RPMI8226 (cell line): ENCODE measurements around the gene OTOG.

Experiments
- DNase-seq: peaks from one replicate; pipeline ENCODE4 v3.0.0-alpha.2; 2015

The OTOG gene

GRCh38 chr11:17563961-17564686 lies 17.1 kb downstream of the OTOG start:
- DNase-seq, result no peak

GRCh38 chr11:17564687-17565042 lies 17.6 kb downstream of the OTOG start:
- no peak for DNase-seq

DNA sequence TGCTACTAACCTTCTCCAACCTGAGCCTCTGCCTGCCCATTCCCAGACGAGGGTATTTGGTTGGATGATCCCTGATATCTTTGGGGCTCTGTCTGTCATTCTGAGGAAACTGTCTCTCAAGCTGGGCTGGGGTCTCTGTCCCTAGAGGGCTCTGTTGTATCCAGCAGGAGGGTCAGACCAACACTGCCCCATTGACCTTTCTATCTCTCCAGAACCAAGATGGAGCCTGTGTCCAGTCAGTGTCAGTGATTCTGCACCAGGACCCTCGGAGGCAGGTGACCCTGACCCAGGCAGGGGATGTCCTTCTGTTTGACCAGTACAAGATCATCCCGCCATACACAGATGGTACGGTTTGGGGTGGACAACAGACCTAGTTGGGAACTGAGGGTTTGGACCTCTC lies 21.9 kb downstream of the OTOG start:
- no peak for DNase-seq

DNA sequence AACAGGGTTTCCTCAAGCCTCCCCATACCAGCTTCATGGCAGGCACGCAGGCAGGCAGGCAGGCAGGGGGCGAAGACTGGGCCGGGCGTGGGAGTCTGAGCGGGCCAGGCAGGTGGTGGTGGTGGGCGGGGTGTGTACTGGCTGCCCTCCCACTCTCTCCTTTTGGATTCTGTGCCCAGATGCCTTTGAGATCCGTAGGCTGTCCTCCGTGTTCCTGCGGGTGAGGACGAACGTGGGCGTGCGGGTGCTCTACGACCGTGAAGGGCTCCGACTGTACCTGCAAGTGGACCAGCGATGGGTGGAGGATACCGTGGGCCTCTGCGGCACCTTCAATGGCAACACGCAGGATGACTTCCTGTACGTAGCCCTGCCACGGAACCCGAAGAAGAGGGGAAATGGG lies 23.0 kb downstream of the OTOG start:
- DNase-seq, result no peak

- no peak for DNase-seq
These were observed 24.6 kb downstream of the OTOG start for GRCh38 chr11:17571431-17572358.

GRCh38 chr11:17572359-17572690 lies 25.3 kb downstream of the OTOG start:
- DNase-seq, result no peak

GRCh38 chr11:17572791-17573460 lies 25.9 kb downstream of the OTOG start:
- no peak for DNase-seq

DNA sequence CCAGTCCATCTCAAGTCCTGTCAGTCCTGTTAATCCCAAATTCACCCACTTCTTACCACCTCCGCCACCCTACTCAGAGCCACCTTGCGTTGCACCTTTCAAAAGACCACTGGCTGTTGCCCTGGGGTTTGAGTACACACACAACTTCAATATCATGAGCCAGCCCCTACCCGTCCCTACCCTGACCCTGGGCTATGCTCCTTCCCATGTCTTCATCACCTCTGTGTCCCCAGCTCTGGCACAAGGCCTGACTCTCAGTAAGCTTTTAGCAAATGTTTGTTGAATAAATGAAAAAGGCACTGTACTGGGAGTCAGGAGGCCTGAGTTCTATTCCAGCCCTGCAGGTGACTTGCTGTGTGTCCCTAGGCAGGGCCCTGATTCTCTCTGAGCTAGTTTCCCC lies 26.5 kb downstream of the OTOG start:
- no peak for DNase-seq

GRCh38 chr11:17574141-17575091 lies 27.4 kb downstream of the OTOG start:
- no peak for DNase-seq

GRCh38 chr11:17575431-17576425 lies 28.7 kb downstream of the OTOG start:
- DNase-seq, result no peak

DNA sequence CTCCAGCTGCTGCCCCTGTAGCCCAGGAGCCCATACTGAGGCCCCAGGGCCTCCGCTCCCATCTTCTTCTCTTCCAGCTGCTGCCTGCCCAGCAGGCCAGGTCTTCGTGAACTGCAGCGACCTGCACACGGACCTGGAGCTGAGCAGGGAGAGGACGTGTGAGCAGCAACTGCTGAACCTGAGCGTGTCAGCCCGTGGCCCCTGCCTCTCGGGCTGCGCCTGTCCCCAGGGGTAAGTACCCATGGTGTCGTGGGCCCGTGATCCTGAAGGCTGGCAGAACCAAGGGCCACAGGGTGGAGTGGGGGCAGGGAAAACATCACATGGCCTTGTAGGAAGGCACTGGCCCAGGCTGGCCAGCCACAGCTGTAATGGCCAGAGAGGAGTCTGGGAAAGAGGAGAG lies 31.2 kb downstream of the OTOG start:
- no peak for DNase-seq

DNA sequence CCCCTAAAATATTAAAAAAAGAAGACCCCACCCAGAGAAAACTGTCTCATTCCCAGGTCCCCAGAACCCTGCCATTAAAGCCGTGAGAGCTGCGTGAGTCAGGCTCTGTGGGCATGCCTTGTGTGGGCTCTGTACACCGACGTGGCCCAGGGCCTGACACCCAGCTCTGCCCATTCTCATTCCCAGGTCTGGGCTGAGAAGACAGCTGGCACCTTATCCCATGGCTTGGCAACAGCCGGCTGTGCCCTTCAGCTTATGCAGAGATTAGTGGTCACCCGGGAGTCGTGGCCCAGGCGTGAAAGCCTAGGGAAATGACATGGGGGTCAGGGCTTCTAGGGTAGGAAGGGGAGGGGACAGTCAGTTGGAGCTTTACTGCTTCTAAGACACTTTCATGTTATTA lies 31.9 kb downstream of the OTOG start:
- no peak for DNase-seq

DNA sequence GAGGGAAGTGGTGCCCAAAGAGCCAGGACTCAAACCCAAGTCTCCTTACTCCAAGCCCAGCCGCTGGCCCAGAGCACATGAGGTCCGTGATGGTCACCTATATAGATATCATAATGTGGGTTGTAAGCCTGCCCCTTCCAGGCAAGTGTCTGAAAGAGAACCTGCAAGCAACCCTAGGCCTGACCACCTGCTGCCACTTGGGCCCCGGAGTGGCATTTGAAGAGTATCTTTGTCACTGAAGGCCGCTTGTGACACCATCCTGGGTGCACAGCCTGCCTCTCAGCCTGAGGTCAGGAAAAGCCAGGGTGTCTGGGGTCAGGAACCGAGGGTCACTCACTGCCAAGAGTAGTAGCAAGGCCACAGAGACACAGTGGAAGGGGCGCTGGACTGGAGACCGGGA lies 32.4 kb downstream of the OTOG start:
- no peak for DNase-seq

- DNase-seq, result no peak
These were observed 33.2 kb downstream of the OTOG start for GRCh38 chr11:17580271-17580670.

DNA sequence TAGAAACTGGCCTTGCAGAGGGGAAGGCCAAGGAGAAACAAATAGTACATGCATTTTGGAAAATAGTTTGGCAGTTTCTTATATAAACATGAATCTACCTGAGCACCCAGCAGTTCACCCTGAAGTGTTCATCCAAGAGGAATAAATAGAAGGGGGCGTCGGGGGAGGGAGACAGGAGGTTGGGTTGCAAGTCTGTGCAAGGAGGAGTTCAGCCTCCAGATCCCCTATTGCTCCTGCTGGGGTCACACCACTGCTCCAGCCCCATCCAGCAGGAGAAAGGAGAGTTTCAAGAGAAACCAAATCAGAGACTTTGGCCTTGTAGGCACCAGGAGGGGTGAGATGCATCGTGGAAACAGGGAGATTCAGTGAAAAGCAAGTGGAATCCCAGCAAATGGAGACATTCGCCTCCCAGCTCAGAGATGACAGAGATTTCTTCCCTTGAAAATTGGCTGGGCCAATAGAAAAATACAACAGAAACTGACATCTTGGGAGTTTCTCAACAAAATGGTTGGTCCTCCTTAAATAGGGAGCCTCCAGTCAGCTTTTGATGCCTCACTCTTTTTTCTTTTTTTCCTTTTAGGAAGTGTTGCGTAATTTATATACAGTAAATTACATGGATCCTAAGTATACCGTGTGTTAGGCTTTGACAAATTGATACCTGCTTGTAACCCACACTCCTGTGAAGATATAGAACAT lies 34.1 kb downstream of the OTOG start:
- DNase-seq, result no peak

- DNase-seq, result no peak
These were observed 34.6 kb downstream of the OTOG start for GRCh38 chr11:17581732-17582053.

DNA sequence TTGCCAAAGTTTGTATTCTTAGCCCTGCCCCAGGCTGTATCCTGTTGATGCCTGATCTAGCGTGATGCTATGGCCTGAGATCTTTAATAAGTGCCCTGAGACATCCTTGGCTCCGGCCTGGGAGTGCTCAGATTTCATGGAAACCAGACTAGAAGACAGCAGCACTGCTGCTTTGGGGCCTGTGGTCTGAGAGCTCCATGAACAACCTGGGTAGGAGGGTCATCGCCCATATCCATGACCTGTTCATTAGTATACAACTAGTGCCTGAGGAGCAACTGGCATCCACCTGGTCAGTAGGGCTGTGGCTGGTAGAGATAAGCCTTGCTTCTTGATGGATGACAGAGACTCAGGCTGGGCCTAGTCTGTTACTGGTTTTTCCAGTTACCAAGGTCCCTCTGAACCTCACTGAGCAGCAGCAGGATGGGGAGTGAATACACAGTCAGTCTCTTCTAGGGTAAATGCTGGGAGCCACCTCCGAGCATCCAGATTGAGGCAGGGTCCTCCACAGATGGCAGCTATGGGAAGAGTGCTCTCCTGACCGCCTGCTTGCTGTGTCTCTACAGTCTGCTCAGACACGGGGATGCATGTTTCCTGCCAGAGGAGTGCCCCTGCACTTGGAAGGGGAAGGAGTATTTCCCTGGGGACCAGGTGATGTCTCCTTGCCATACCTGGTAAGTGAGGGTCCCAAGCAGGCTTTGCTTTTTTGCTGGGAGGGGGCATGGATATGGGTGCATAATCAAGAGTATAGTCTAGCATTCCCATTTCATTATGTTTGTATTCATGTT lies 39.0 kb downstream of the OTOG start:
- DNase-seq, result no peak

GRCh38 chr11:17588166-17588565 lies 41.1 kb downstream of the OTOG start:
- DNase-seq, result no peak

DNA sequence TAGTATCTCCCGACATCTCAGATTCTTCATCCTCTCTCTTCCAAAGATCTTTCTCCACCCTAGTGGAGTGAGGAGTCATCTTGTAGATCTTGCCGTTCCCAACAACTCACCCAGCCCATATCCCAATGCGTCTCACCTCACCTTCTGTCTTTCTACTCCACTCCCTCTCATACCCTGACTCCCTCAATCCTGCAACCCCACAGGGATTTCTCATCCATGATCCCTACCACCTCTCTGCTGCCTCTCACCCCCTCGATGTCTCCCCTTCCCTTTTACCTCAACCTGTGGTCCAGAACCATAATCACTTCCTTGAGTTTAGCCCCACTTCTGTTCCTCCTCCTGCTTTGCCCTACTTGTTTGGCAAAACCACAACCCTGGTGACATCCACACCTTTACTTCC lies 41.7 kb downstream of the OTOG start:
- DNase-seq, result no peak

DNA sequence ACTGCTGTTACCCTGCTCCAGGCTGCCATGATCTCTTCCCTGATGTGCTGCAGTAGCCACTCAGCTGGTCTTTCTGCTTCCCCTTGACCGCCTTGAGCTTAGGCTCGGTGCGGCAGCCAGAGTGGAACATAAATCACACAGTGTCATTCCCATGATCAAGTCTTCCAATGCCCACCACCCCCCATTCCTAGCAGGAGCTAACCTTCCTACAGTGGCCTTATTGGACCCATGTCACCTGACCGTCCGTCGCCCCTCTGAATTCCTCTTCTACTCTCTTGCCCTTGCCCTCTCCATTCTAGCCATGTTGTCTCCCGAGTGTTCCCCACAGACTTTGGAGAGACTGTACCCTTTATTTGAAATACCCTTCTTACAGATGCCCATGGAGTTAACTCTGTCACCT lies 43.4 kb downstream of the OTOG start:
- DNase-seq, result no peak
